ENCODE data around the gene KLHL8.

DNA sequence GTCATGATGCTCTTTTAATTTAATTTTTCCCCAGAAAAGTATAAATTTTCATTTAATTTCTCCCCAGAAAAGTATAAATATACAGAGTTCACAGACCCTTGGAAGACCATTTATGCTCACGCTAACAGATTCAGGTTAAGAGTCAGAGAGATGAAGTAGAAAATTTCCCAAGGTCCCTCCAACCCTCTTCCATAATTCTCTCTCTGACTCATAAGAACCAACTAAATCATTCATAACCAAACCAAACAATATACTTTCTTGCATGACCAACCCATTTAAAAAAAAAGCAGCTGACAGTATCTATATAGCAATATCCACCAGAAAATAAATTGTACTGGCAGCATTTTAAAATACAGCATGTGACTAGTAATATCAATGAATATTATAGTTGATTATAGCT is 3.9 kb downstream of the KLHL8 start:
- TF ChIP-seq CTCF (IDR thresholded peaks at IDR 0.05; ENCODE audit: low read depth, low read length): no peak
- TF ChIP-seq EZH2phosphoT487 (IDR thresholded peaks at IDR 0.05; ENCODE audit: low read depth): no peak

Measured in OCI-LY3 (cell line).